HepG2 (cell line): ENCODE results near the gene MAPK12. TPM values are rescaled to one million over a fixed set of nuclear protein-coding genes. Genes with fewer than 3 reads are reported as not detected.
A peak's percentile ranks its signal among the peaks of the same experiment; 100 is the strongest.

ENCODE experiments used
- DNMT1 ChIP-seq: sonication (generic); formaldehyde crosslinking; IDR thresholded peaks from 2 replicates; pipeline ENCODE4 v1.5.1; 2020; ENCODE audit warnings: mild to moderate bottlenecking, missing genetic modification reagents
- HMGXB4 ChIP-seq, 2 experiments: sonication (generic) in 1 of 2; formaldehyde crosslinking in 1 of 2; IDR thresholded peaks; 2 replicates each; pipeline versions ENCODE4 v1.4.0 to v1.6.1; 2018 to 2020; ENCODE audit warnings: missing genetic modification reagents in 2 of 2, borderline replicate concordance in 1 of 2, low read depth in 1 of 2, mild to moderate bottlenecking in 1 of 2, missing biosample characterization in 1 of 2
- HOXA3 ChIP-seq: sonication (generic); formaldehyde crosslinking; IDR thresholded peaks from 2 replicates; pipeline ENCODE4 v1.5.0; 2020; ENCODE audit warnings: missing genetic modification reagents
- KIAA2018 ChIP-seq: sonication (generic); formaldehyde crosslinking; IDR thresholded peaks from 2 replicates; pipeline ENCODE4 v1.5.0; 2020; ENCODE audit warnings: mild to moderate bottlenecking, missing genetic modification reagents, borderline replicate concordance
- KLF16 ChIP-seq, 2 experiments: sonication (generic) in 1 of 2; formaldehyde crosslinking in 1 of 2; IDR thresholded peaks; 2 replicates each; pipeline versions ENCODE4 v1.6.1 to v1.8.0; 2016 to 2023; ENCODE audit warnings: missing genetic modification reagents in 2 of 2, missing compliant biosample characterization in 1 of 2
- KMT2A ChIP-seq: sonication (generic); formaldehyde crosslinking; IDR thresholded peaks from 2 replicates; pipeline ENCODE4 v1.4.0; 2020; ENCODE audit warnings: missing genetic modification reagents
- POGZ ChIP-seq: sonication (generic); formaldehyde crosslinking; IDR thresholded peaks from 2 replicates; pipeline ENCODE4 v1.4.0; 2020; ENCODE audit warnings: mild to moderate bottlenecking, missing genetic modification reagents
- U2AF1 ChIP-seq: fragments of 200-400 bp; formaldehyde crosslinking; optimal IDR thresholded peaks from 2 replicates; pipeline ENCODE3; 2017; ENCODE audit warnings: mild to moderate bottlenecking, low read depth, low read length
- ZC3H4 ChIP-seq: sonication (generic); formaldehyde crosslinking; IDR thresholded peaks from 2 replicates; pipeline ENCODE4 v1.4.0; 2020; ENCODE audit warnings: missing genetic modification reagents, borderline replicate concordance
- ZMAT3 ChIP-seq: sonication (generic); formaldehyde crosslinking; conservative IDR thresholded peaks from 2 replicates; pipeline ENCODE4 v1.7.0; 2021; ENCODE audit warnings: missing genetic modification reagents
- ZNF556 ChIP-seq: sonication (generic); formaldehyde crosslinking; IDR thresholded peaks from 2 replicates; pipeline ENCODE4 v1.4.0; 2020; ENCODE audit warnings: mild to moderate bottlenecking, missing genetic modification reagents, borderline replicate concordance
- ZNF574 ChIP-seq: sonication (generic); formaldehyde crosslinking; IDR thresholded peaks from 2 replicates; pipeline ENCODE4 v1.4.0; 2020; ENCODE audit warnings: missing genetic modification reagents
- ZNF780A ChIP-seq: sonication (generic); formaldehyde crosslinking; IDR thresholded peaks from 2 replicates; pipeline ENCODE4 v1.8.0; 2022; ENCODE audit warnings: mild to moderate bottlenecking, missing genetic modification reagents, moderate library complexity
- ZSCAN12 ChIP-seq: sonication (generic); formaldehyde crosslinking; IDR thresholded peaks from 2 replicates; pipeline ENCODE4 v1.9.0; 2021; ENCODE audit warnings: mild to moderate bottlenecking, missing genetic modification reagents
- ZSCAN21 ChIP-seq: sonication (generic); formaldehyde crosslinking; IDR thresholded peaks from 2 replicates; pipeline ENCODE4 v1.8.0; 2022; ENCODE audit warnings: mild to moderate bottlenecking, missing genetic modification reagents, moderate library complexity, borderline replicate concordance
- polyA plus RNA-seq, 8 experiments: library from polyadenylated mRNA; depleted of rRNA in 3 of 8; stranded (reverse) in 7 of 8; unstranded in 1 of 8; fragments of >200 nt; fragmentation: Illumina TruSeq in 4 of 8; extraction: Trizol in 4 of 8; gene quantifications; 2 replicates each; pipeline versions ENCODE4 v1.2.1 to v1.2.3, GENCODE V29; 2011 to 2016; ENCODE audit warnings: low read depth in 4 of 8, missing spikeins in 1 of 8, mixed read lengths in 1 of 8; ENCODE audit not compliant: insufficient read depth in 1 of 8
- total RNA-seq, 5 experiments: library from RNA; depleted of rRNA; stranded (reverse); fragments of >200 nt; fragmentation: Illumina TruSeq; extraction: Trizol; gene quantifications; 2 replicates each; pipeline ENCODE4 v1.2.3, GENCODE V29; 2016; ENCODE audit warnings: low read depth in 1 of 5

The MAPK12 gene
- total and polyA plus RNA-seq, 2 of the 13 experiments (the other 11 are each of a cell fraction or from before 2014, with no cell fraction given), result 22.2 to 23.3 TPM

GRCh38 chr22:50293441-50294318, 32.2 kb upstream of the MAPK12 start (continued):
- TF ChIP-seq ZNF574, result peak; percentile 91
- peak; percentile 45; the same call in 1 of the 2 replicates for TF ChIP-seq POGZ (CRISPR knock-in tag)
- TF ChIP-seq ZNF780A (CRISPR knock-in tag), result no peak
- TF ChIP-seq ZNF556 (CRISPR knock-in tag), result peak; percentile 85; the same call in 1 of the 2 replicates
- TF ChIP-seq ZSCAN12, result no peak
- no peak for TF ChIP-seq U2AF1
- no peak for TF ChIP-seq ZC3H4 (CRISPR knock-in tag)
- peak; percentile 87 for TF ChIP-seq HOXA3 (CRISPR knock-in tag)
- peak; percentile 49 to 63; a peak in 1 of 4 replicates for TF ChIP-seq HMGXB4 (CRISPR knock-in tag; IDR thresholded peaks at IDR 0.05; ENCODE audit: borderline replicate concordance in 1 of 2, low read depth in 1 of 2)
- TF ChIP-seq KLF16 (CRISPR knock-in tag; IDR thresholded peaks at IDR 0.05), result peak in 1 of 2 experiments; percentile 78; a peak in 2 of 4 replicates
- no peak; the same call in none of the 2 replicates for TF ChIP-seq KMT2A (CRISPR knock-in tag)
- no peak for TF ChIP-seq DNMT1 (CRISPR knock-in tag)
- peak; percentile 78 for TF ChIP-seq ZSCAN21 (CRISPR knock-in tag)
- peak; percentile 54; the same call in 1 of the 2 replicates for TF ChIP-seq ZMAT3 (CRISPR knock-in tag)
- no peak for TF ChIP-seq KIAA2018 (CRISPR knock-in tag)
